H1 (cell line): ENCODE data around the gene GRAMD4. TPM values are rescaled to one million over a fixed set of nuclear protein-coding genes. Genes with fewer than 3 reads are reported as not detected.

ENCODE experiments used
- CTCF ChIA-PET: fragments of 300-600 bp; sonication (Branson Sonifier 250); formaldehyde crosslinking; loops from one replicate; lab custom pipeline; 2021; ENCODE audit not compliant: partially characterized antibody; lab: Charles Lee
- POLR2A ChIA-PET: fragments of 300-600 bp; sonication (Branson Sonifier 250); formaldehyde crosslinking; loops from one replicate; lab custom pipeline; 2021; ENCODE audit warnings: inconsistent platforms; ENCODE audit not compliant: partially characterized antibody; lab: Charles Lee
- DNase-seq, 2 experiments: peaks; one replicate each; pipeline versions ENCODE4 v3.0.0 to v3.0.0-alpha.2; 2010 to 2022; ENCODE audit warnings: low spot score in 2 of 2, low read depth in 1 of 2, mixed read lengths in 1 of 2
- FAIRE-seq: peaks from 2 replicates; lab custom pipeline; 2011; peaks lifted over from hg19 to GRCh38; lab: Jason Lieb, UNC
- H2AFZ ChIP-seq: 2 replicates; pipeline ENCODE4 v1.8.1; 2012; ENCODE audit warnings: low read length, inconsistent platforms
- H2AK5ac ChIP-seq: 2 replicates; pipeline ENCODE4 v1.6.1; 2013; ENCODE audit warnings: low read depth, low read length
- H2BK120ac ChIP-seq: replicated peaks from 2 replicates; pipeline ENCODE3; 2013; ENCODE audit warnings: low read depth, low read length, inconsistent platforms
- H2BK12ac ChIP-seq: 2 replicates; pipeline ENCODE4 v1.6.1; 2013; ENCODE audit warnings: low read depth, low read length
- H2BK15ac ChIP-seq: 2 replicates; pipeline ENCODE4 v1.6.1; 2013; ENCODE audit warnings: low read length
- H2BK20ac ChIP-seq: 2 replicates; pipeline ENCODE4 v1.6.1; 2013; ENCODE audit warnings: low read length
- H2BK5ac ChIP-seq: 2 replicates; pipeline ENCODE4 v1.6.1; 2013; ENCODE audit warnings: low read depth, low read length
- H3K14ac ChIP-seq: 2 replicates; pipeline ENCODE4 v1.6.1; 2013; ENCODE audit warnings: inconsistent platforms; ENCODE audit not compliant: insufficient read length
- H3K18ac ChIP-seq: 2 replicates; pipeline ENCODE4 v1.6.1; 2013; ENCODE audit warnings: low read length; ENCODE audit errors: extremely low read depth
- H3K23ac ChIP-seq: 2 replicates; pipeline ENCODE4 v1.6.1; 2013; ENCODE audit warnings: inconsistent platforms; ENCODE audit not compliant: insufficient read length
- H3K23me2 ChIP-seq: 2 replicates; pipeline ENCODE4 v1.6.1; 2013; ENCODE audit warnings: low read depth, low read length
- H3K27ac ChIP-seq: 2 replicates; pipeline ENCODE4 v1.6.1; 2011; ENCODE audit warnings: low read depth, low read length, inconsistent platforms
- H3K27me3 ChIP-seq, 4 experiments: replicated peaks in 1 of 4; 1 replicate in 1 of 4; 2 replicates in 3 of 4; pipeline versions ENCODE4 v1.6.1 to v1.8.1; 2011 to 2013; ENCODE audit warnings: low read length in 3 of 4, mild to moderate bottlenecking in 3 of 4, inconsistent platforms in 2 of 4, mixed read lengths in 2 of 4, moderate library complexity in 1 of 4; ENCODE audit not compliant: control insufficient read depth in 3 of 4, insufficient read depth in 3 of 4; ENCODE audit errors: extremely low read depth in 1 of 4
- H3K36me3 ChIP-seq, 4 experiments: 2 replicates each; pipeline versions ENCODE4 v1.6.1 to v1.8.1; 2011 to 2013; ENCODE audit warnings: mild to moderate bottlenecking in 4 of 4, low read length in 3 of 4, moderate library complexity in 2 of 4, control low read depth in 1 of 4, inconsistent platforms in 1 of 4; ENCODE audit not compliant: insufficient read depth in 4 of 4, control insufficient read depth in 2 of 4
- H3K4ac ChIP-seq: replicated peaks from 2 replicates; pipeline ENCODE3; 2013; ENCODE audit warnings: low read length, low read depth, mixed read lengths, inconsistent platforms; ENCODE audit not compliant: insufficient read length
- H3K4me1 ChIP-seq, 4 experiments: replicated peaks in 1 of 4; 1 replicate in 1 of 4; 2 replicates in 3 of 4; pipeline versions ENCODE4 v1.6.1 to v1.8.1; 2011 to 2013; ENCODE audit warnings: low read length in 3 of 4, inconsistent platforms in 2 of 4, mixed read lengths in 1 of 4; ENCODE audit not compliant: insufficient read depth in 4 of 4, control insufficient read depth in 3 of 4
- H3K4me2 ChIP-seq, 2 experiments: 2 replicates each; pipeline versions ENCODE4 v1.6.1 to v1.8.1; 2011 to 2013; ENCODE audit warnings: low read depth in 2 of 2, low read length in 2 of 2, control low read depth in 1 of 2, inconsistent platforms in 1 of 2, mild to moderate bottlenecking in 1 of 2; ENCODE audit not compliant: insufficient read depth in 1 of 2
- H3K4me3 ChIP-seq, 4 experiments: fragments of 200-600, 300-600 bp in 1 of 4; sonication (generic), shearing (Covaris generic), sonication (Bioruptor Twin) in 1 of 4; 2 replicates each; pipeline versions ENCODE4 v1.5.1 to v1.8.1; 2011 to 2016; ENCODE audit warnings: low read length in 4 of 4, low read depth in 3 of 4, control low read depth in 2 of 4, inconsistent platforms in 2 of 4, mild to moderate bottlenecking in 2 of 4, mixed read lengths in 1 of 4, moderate library complexity in 1 of 4; ENCODE audit not compliant: insufficient read depth in 2 of 4; ENCODE audit errors: extremely low read depth in 1 of 4
- H3K56ac ChIP-seq: replicated peaks from 2 replicates; pipeline ENCODE3; 2013; ENCODE audit warnings: low read depth, mild to moderate bottlenecking, mixed read lengths, low read length, inconsistent platforms; ENCODE audit not compliant: insufficient read length
- H3K79me1 ChIP-seq: 2 replicates; pipeline ENCODE4 v1.6.1; 2013; ENCODE audit warnings: low read depth, low read length, control low read depth
- H3K79me2 ChIP-seq, 2 experiments: 2 replicates each; pipeline versions ENCODE4 v1.6.1 to v1.8.1; 2012 to 2013; ENCODE audit warnings: low read length in 2 of 2, mild to moderate bottlenecking in 2 of 2, inconsistent platforms in 1 of 2; ENCODE audit not compliant: insufficient read depth in 2 of 2, control insufficient read depth in 1 of 2
- H3K9ac ChIP-seq, 4 experiments: replicated peaks in 1 of 4; 1 replicate in 1 of 4; 2 replicates in 3 of 4; pipeline versions ENCODE4 v1.6.1 to v1.8.1; 2011 to 2013; ENCODE audit warnings: low read depth in 3 of 4, low read length in 3 of 4, control low read depth in 2 of 4, mild to moderate bottlenecking in 2 of 4, moderate library complexity in 2 of 4, inconsistent platforms in 1 of 4; ENCODE audit errors: extremely low read depth in 1 of 4
- H3K9me3 ChIP-seq, 2 experiments: 2 replicates each; pipeline versions ENCODE4 v1.6.1 to v1.8.1; 2012 to 2013; ENCODE audit warnings: mild to moderate bottlenecking in 2 of 2, moderate library complexity in 2 of 2, control low read depth in 1 of 2, inconsistent platforms in 1 of 2, low read depth in 1 of 2, low read length in 1 of 2, mixed read lengths in 1 of 2; ENCODE audit not compliant: insufficient read depth in 2 of 2
- H4K20me1 ChIP-seq, 2 experiments: replicated peaks in 1 of 2; 2 replicates each; pipeline versions ENCODE3 to v1.8.1; 2011 to 2013; ENCODE audit warnings: inconsistent platforms in 2 of 2, low read length in 2 of 2, mild to moderate bottlenecking in 1 of 2; ENCODE audit not compliant: insufficient read depth in 2 of 2, control insufficient read depth in 1 of 2
- H4K5ac ChIP-seq: 2 replicates; pipeline ENCODE4 v1.6.1; 2013; ENCODE audit warnings: low read length, low read depth, mixed read lengths, inconsistent platforms; ENCODE audit not compliant: insufficient read length
- H4K8ac ChIP-seq: 2 replicates; pipeline ENCODE4 v1.8.0; 2013; ENCODE audit warnings: mild to moderate bottlenecking, moderate library complexity, low read length, inconsistent platforms; ENCODE audit not compliant: insufficient read depth; ENCODE audit errors: extremely low read depth
- H4K91ac ChIP-seq: replicated peaks from 2 replicates; pipeline ENCODE3; 2013; ENCODE audit warnings: low read length, mixed read lengths, inconsistent platforms; ENCODE audit not compliant: insufficient read length
- ASH2L ChIP-seq: fragments of 200-600, 300-600 bp; sonication (generic); IDR thresholded peaks from one replicate; pipeline ENCODE4 v1.7.1; 2017; ENCODE audit warnings: low read length
- BCL11A ChIP-seq, 2 experiments: IDR thresholded peaks; one replicate each; pipeline ENCODE4 v1.6.1; 2011; ENCODE audit warnings: low read depth in 2 of 2, low read length in 2 of 2, mild to moderate bottlenecking in 2 of 2
- CREB1 ChIP-seq: IDR thresholded peaks from 2 replicates; pipeline ENCODE4 v1.6.1; 2012; ENCODE audit warnings: inconsistent platforms
- KDM1A ChIP-seq: fragments of 200-600, 300-600 bp; sonication (generic); IDR thresholded peaks from 2 replicates; pipeline ENCODE4 v1.7.1; 2016; ENCODE audit warnings: mild to moderate bottlenecking, low read length, borderline replicate concordance
- KDM4A ChIP-seq: IDR thresholded peaks from one replicate; pipeline ENCODE4 v1.7.1; 2012; ENCODE audit warnings: low read depth, mild to moderate bottlenecking, moderate library complexity, low read length, inconsistent platforms; ENCODE audit not compliant: severe bottlenecking
- NANOG ChIP-seq: IDR thresholded peaks from 2 replicates; pipeline ENCODE4 v1.6.1; 2011; ENCODE audit warnings: low read length, low read depth, mild to moderate bottlenecking, inconsistent platforms; ENCODE audit not compliant: insufficient read depth, poor library complexity, severe bottlenecking
- POU5F1 ChIP-seq: IDR thresholded peaks from 2 replicates; pipeline ENCODE4 v1.6.1; 2011; ENCODE audit warnings: low read depth, mild to moderate bottlenecking, low read length, moderate library complexity
- RBBP5 ChIP-seq: IDR thresholded peaks from 2 replicates; pipeline ENCODE4 v1.7.1; 2012; ENCODE audit warnings: low read depth, mild to moderate bottlenecking, inconsistent platforms, low read length, moderate library complexity, borderline replicate concordance
- RFX5 ChIP-seq: IDR thresholded peaks from 2 replicates; pipeline ENCODE4 v1.6.1; 2011; ENCODE audit warnings: low read depth, low read length, improper control_type of control experiment, borderline replicate concordance
- RNF2 ChIP-seq: fragments of 200-900, 300-1000 bp; sonication (generic); IDR thresholded peaks from 2 replicates; pipeline ENCODE4 v1.7.1; 2016; ENCODE audit warnings: borderline replicate concordance, low read depth, mild to moderate bottlenecking, antibody characterized with exemption, low read length; ENCODE audit not compliant: poor library complexity, severe bottlenecking; ENCODE audit errors: missing control alignments
- SRF ChIP-seq: IDR thresholded peaks from 2 replicates; pipeline ENCODE4 v1.6.1; 2011; ENCODE audit warnings: mild to moderate bottlenecking, low read depth, low read length, moderate library complexity
- TBP ChIP-seq: IDR thresholded peaks from 2 replicates; pipeline ENCODE4 v1.6.1; 2011; ENCODE audit warnings: low read depth, low read length, improper control_type of control experiment
- TEAD4 ChIP-seq: IDR thresholded peaks from 2 replicates; pipeline ENCODE4 v1.6.1; 2012; ENCODE audit warnings: low read depth, low read length, inconsistent platforms, mixed read lengths
- WGBS, 2 experiments: shearing (Covaris generic) in 1 of 2; methylation state at CpG; one replicate each; pipeline versions ENCODE4 v1.1.6 to v1.1.7; 2013 to 2015; ENCODE audit warnings: low lambda C conversion rate in 2 of 2, mixed read lengths in 2 of 2, inconsistent platforms in 1 of 2, low coverage in 1 of 2, missing lambda C conversion rate in 1 of 2; ENCODE audit not compliant: insufficient replicate concordance in 2 of 2, insufficient coverage in 1 of 2, insufficient read length in 1 of 2; ENCODE audit errors: extremely low coverage in 1 of 2, missing lambda C conversion rate in 1 of 2; 5-methylcytosine and 5-hydroxymethylcytosine counted together
- polyA plus RNA-seq, 7 experiments: library from polyadenylated mRNA; depleted of rRNA in 3 of 7; stranded (reverse) in 5 of 7; unstranded in 2 of 7; fragments of >200 nt in 5 of 7; fragments of 200-250 nt in 2 of 7; gene quantifications; 1 replicate in 5 of 7; 2 replicates in 1 of 7; 4 replicates in 1 of 7; pipeline versions ENCODE4 v1.2.1 to v1.2.3, GENCODE V29; 2011 to 2013; ENCODE audit warnings: missing spikeins in 2 of 7, mixed read lengths in 2 of 7
- total RNA-seq: library from RNA; stranded (reverse); fragmentation: NEBNext Ultra II Directional; extraction: Animal tissue kit (Norgen Biotek cat#: 25700); gene quantifications from 2 replicates; pipeline ENCODE4 v1.2.1, GENCODE V29; 2021
- TF ChIP-seq, protein P1 (sequence below): IDR thresholded peaks from 2 replicates; pipeline ENCODE4 v1.6.1; 2012; ENCODE audit warnings: inconsistent platforms

GRAMD4 gene
- total and polyA plus RNA-seq, 2 of the 8 experiments (the other 6 are each of a cell fraction or from before 2014, with no cell fraction given) = 7.9 to 25.6 TPM

DNA sequence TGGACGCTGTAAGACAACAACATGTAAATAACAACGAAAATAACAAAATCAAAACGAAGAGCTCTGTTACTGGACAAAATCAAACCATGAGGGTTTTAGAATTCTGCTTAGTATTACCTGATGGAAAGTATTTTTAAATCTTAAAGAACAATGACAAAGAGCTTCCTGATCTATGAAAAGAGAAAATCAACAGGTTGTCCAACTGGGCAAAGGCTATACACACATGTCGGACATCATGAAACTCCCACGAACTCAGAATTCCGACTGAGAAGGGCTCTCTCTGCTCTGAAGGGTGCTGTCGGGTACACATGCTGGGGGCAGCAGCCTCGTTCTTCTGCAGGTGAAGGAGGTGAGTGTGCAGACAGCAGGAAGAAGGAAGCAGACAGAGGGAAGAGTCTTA lies 92.1 kb downstream of the GRAMD4 start:
- FAIRE-seq = no peak
- Histone ChIP-seq H3K4me1 (no peaks in the 10 kb centered on the region), H3K23me2 (no peaks in the 10 kb centered on the region), H2BK15ac (no peak overlapping the region), H2BK120ac (no peak overlapping the region), H2BK12ac (no peak overlapping the region), H3K4ac (no peak overlapping the region), H3K23ac (no peak overlapping the region), H2AK5ac (no peak overlapping the region), H3K4me2 (no peak overlapping the region), H2AFZ (no peak overlapping the region), H4K20me1 (peaks cover 8 to 11% of the 10 kb centered on the region in 2 experiments), H4K5ac (no peak overlapping the region), H3K36me3 (peaks cover 0 to 38% (median 22%) of the 10 kb centered on the region in 4 experiments; a peak in 6 of 8 replicates), H2BK5ac (no peak overlapping the region), H3K14ac (no peak overlapping the region), H3K56ac (no peak overlapping the region), H4K8ac (no peak overlapping the region), H3K4me3 (no peak overlapping the region), H3K27me3 (no peaks in the 10 kb centered on the region), H3K9ac (no peak overlapping the region), H3K27ac (no peak overlapping the region), H3K79me1 (no peaks in the 10 kb centered on the region), H4K91ac (no peak overlapping the region), H3K9me3 (no peaks in the 10 kb centered on the region), H3K18ac (no peak overlapping the region), H2BK20ac (no peak overlapping the region), H3K79me2 (no peaks in the 10 kb centered on the region; a peak in 1 of 4 replicates)
- DNase-seq = no peak
- ChIA-PET POLR2A (no interaction called here), CTCF (interaction anchor here (0.6 kb wide), 1 partner anchor 148 kb away, joined by 3 read pairs; no protein-coding TSS in a partner anchor)
- 91% methylated on average over 8 of the region's 8 CpGs; no CpG with 5 or more reads in 1 of the 2 experiments for WGBS, 2 experiments
- TF ChIP-seq KDM4A (no peak), BCL11A (IDR thresholded peaks at IDR 0.05; ENCODE audit: low read depth in 2 of 2, low read length in 2 of 2) (no peak), RNF2 (no peak), TEAD4 (no peak), RFX5 (no peak), CREB1 (no peak), KDM1A (no peak), ASH2L (no peak), NANOG (no peak), SRF (no peak), RBBP5 (no peak), POU5F1 (no peak), TBP (no peak)
- TF ChIP-seq, protein P1, sequence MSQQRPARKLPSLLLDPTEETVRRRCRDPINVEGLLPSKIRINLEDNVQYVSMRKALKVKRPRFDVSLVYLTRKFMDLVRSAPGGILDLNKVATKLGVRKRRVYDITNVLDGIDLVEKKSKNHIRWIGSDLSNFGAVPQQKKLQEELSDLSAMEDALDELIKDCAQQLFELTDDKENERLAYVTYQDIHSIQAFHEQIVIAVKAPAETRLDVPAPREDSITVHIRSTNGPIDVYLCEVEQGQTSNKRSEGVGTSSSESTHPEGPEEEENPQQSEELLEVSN = no peak
